Activated CD4-positive, alpha-beta T cell treated with anti-CD3 and anti-CD28 coated beads, Interleukin-2, amount 50 U/mL, for 24 hours (primary cell): Measurements from ENCODE around the gene L2HGDH.
"Not testable (repeated sequence)": the region's sequence is repeated elsewhere in the genome, so short reads cannot be mapped to it uniquely, and the experiment has no call there.

Experiments
- DNase-seq, 2 donors: peaks; one replicate each; pipeline ENCODE4 v3.0.0-alpha.2; 2020; ENCODE audit warnings: low read depth in 1 of 2, low spot score in 1 of 2

The L2HGDH gene

DNA sequence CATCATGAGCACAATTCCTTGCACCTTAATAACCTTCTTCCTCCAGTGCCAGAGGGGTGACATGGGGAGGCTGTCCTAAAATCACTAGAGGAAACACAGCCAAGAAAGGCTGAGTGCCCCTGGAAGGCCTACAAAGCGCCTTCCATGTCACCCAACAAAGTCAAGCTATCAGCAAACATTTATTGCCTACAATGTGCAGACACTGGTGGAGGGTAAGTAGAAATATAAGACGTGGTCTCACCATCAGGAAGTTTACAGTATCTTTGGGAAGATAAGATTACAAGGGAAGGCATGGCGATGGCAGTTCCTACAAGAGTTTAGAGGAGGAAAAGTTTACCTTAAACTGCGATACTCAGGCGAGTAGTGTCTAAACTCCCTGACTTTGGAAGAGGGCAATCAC lies 28.0 kb upstream of the L2HGDH start:
- DNase-seq: no peak

DNA sequence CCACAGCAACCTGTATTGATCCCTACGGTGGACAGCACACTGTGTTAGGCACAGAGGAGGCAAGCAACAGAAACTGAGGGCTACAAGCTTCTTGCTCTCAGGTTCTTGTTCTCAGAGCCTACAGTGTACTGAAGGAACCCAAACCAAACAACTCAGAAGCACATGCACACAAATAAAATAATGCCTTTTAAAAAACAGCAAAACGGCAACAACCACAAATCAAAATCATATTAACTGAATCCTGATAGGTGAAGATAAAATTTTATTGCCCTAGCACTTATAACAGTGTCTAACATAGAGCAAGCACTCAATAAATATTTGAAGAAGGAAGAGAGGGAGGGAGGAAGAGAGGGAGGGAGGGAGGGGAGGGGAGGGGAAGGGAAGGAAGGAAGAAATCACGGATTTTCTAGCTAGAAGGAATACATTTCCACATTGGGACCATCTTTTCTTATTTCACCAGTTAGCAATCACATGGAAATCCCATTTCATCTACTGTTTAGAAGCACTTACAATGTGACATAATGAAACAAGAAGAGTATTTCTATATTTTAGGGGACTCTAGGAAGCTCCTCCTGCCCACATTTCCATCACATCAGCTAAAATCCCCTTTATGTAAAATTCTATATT lies 27.3 kb upstream of the L2HGDH start:
- DNase-seq: no peak

DNA sequence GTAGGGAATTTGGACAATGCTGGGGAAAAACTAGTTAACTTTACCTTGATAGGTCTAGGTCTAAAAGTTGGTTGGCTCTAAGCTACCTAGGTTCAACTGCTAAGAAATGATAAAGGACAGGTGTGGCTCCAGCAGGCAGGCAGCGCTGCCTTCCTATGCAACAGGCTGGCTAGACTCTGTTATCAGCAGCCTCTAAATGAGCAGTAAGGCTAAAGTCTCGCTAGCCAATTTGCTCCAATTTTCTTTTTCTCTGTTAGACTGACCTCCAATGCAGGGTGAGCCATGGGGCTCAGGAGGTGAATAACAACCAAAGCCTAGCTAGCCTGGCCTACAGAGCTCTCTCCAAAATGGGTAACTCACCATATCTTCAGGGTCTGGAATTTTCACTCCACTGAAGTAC lies 26.6 kb upstream of the L2HGDH start:
- DNase-seq: no peak

DNA sequence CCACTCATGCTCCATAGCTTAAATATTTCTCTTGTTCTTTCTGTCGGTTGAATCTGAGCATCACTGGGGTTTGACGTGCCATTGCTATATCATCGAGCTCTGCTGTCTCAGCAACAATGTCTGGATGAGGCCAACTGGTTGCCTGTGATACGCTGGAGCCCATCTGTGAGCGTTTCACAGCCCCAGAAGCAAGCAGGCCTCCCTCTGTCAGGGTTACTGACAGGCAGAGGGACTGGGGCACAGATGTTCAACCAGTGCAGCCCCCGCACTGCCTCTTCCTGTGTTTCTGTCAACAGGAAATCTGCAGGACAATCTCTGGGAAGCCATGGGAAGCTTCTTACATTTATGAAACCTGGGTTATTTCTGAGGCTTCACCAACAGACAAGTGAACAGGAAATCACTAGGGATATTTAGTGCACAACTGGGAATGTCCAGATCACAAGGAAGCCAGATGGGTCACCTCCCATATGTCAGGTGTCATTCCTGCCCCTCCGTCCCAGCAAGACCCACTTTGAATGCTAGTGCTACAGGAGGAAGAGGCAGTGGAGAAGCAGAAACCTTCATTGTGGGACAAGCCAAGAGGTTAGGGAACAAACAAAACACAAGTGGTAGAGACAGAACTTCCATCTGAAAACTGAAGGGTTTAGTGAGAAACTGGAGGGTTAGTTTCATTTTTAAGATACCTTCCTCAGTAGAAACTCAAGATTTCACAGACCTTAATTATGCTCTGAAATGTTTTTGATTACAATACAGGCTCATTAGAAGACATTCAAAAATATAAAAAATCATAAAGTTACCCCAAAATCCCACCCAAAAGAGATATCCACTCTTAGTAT lies 24.2 kb upstream of the L2HGDH start:
- no peak for DNase-seq

GRCh38 chr14:50335389-50335788 lies 23.4 kb upstream of the L2HGDH start:
- DNase-seq: no peak

- no peak for DNase-seq
Measured at GRCh38 chr14:50334211-50334610, 22.2 kb upstream of the L2HGDH start.

- no peak for DNase-seq
Measured at GRCh38 chr14:50333014-50333509, 21.0 kb upstream of the L2HGDH start.

DNA sequence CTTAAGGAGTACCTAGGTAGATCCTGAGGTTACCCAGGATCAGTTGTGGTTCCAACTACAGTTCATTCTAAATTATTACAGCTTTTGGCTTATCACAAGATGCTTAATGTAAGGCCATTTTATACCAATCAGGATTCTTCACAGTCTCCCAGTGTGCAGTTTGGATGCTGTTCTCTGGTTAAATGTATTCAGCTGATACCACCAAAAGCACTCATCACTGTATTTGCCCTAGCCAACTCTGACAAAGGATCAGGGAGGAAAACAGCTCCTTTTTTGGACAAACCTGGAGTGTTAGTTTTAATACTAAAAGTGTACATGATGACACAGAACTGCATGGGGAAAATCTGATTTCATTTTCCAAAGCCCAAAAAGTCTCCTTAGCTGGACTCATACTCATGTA lies 19.6 kb upstream of the L2HGDH start:
- DNase-seq: no peak

DNA sequence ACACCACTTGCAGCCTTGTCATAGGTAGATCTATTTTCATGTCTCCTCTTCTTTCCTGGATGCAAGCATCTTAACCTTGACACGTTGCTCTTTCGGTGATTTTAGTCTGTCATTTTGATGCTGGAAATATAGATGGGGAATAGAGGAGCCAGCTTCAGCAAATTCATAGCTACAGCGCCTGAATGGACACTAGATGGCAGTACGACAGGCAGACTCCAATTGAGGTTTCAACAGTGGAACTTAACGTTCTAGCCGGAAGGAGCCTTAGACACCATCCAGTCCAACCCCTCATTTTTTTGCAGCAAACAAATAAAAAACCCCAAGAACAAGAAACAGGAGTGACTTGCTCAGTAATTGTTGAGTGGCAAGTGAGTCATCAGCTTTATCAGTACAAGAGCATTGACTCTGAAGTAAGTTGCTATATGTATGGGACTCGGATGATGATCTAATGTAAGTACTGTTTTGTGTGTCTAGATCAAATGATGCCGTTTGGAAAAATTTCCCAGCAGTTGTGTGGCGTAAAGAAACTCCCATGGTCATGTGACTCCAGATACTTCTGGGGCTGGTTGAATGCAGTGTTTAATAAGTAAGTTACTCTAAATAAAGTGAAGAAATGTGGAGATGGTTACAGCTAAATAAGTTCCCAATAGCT lies 9.1 kb upstream of the L2HGDH start:
- peak in 1 of 2 donors; percentile 74 for DNase-seq

DNA sequence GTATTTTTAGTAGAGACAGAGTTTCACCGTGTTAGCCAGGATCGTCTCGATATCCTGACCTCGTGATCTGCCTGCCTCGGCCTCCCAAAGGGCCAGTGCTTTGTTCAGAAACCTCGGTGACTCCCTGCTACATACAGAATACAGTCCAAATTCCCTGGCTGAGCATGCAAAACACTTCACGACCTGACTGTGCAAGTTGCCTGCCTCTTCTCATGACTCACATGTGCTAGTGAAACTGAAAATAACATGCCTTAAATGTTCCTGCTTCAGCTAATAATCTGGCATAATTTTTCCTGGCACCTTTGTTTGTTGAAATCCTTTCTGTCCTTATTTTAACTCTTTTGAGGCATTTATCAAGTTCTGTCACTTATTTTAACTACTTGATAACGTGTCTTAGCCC lies 8.3 kb upstream of the L2HGDH start:
- no peak for DNase-seq

GRCh38 chr14:50319721-50320120 lies 7.7 kb upstream of the L2HGDH start:
- DNase-seq: no peak

GRCh38 chr14:50319293-50319692 lies 7.3 kb upstream of the L2HGDH start:
- no peak for DNase-seq

DNA sequence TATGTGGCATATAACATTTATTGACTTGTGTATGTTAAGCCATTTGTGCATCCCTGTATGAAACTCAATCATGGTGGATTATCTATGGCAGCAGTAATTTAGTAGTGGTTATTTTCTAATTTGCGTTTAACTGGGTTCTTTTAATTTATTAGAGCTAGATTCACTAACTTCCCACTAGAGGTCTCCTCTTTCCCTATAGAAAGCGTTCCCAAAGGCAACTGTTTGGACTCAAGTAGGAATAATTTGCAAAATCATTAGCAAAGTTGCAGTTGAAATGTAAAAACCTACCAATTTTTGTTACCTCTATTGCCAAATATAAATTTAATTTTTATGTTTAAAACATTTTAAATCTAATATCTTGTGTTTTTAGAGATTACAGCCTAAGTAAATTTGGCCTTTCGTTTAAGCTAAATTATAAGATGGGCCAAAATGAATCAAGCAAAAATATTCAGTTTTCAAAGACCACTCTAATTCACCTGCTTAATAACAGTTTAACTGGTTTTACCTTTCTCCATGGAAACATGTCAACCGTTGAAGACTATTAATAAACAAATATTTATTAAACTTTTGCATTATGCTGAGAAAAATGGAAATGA lies 6.1 kb upstream of the L2HGDH start:
- no peak for DNase-seq

GRCh38 chr14:50314098-50314497 lies 2.1 kb upstream of the L2HGDH start:
- DNase-seq: not testable (repeated sequence)

GRCh38 chr14:50312734-50313054 lies 665 bp upstream of the L2HGDH start:
- no peak for DNase-seq

DNA sequence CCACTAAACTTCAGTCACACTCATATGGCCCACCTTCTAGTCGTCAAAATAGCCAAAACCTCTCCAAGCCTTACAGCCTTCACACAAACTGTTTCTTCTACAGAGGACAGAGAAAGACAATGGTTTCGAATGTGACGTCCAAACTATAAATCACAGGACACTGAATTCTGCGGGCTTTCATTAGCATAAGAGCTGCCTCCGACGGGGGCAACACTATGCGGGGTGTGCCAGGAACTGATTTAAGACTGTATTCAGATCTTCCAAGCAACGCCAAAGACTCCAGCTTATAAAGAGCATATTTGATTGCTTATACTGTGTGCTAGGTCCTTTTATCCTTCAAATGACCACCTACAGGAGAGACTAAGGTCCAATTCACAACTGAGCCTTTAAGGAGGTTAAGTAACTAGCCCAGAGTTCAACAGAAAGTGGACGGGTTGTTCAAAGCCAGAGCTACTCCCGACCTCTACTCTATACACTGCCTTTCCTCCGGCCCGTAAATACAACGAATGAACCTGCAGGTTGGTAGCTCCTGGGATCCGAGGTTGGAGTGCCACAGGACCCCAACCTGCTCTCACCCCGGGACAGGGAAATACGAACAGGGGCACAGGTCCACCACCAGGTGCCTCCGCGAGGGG lies 575 bp downstream of the L2HGDH start:
- no peak for DNase-seq

DNA sequence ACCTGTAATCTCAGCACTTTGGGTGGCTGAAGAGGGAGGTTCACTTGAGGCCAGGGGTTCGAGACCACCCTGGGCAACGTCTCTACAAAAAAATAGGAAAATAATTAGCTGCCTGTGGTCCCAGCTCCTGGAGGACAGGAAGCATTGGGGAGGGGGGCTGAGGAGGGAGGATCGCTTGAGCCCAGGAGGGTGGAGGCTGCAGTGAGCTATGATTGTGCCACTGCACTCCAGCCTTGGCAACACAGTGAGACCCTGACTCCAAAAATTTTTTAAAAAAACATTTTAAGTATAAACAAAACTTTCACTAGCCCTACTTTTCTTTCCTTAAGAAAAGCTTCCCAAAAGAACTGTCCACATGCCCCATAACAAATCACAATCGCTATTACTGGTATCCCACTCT lies 1.6 kb downstream of the L2HGDH start:
- no peak for DNase-seq

- no peak for DNase-seq
Measured at GRCh38 chr14:50308363-50308915, 3.6 kb downstream of the L2HGDH start.

GRCh38 chr14:50303744-50304471 lies 8.1 kb downstream of the L2HGDH start:
- no peak for DNase-seq

DNA sequence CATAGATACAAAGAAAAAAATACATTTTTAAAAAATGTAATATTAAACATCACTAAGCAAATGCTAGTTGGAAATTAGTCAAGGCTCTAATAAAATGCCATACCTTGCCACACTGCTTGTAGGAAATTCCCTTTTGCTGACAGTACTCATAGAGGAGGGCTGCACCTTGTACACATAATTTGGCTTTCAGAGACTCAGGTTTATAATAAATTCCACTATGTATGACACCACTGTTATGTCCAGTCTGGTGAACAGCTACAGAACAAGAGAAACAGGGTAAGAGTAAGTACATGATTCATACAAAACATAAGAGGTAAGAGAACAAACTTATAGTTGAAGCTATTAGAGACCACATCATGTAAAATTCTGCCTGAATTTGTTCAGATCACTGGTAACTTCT lies 10.1 kb downstream of the L2HGDH start:
- DNase-seq: no peak
